Right ventricle myocardium inferior (tissue), 1 donor: ENCODE measurements around the gene MED23. TPM values are rescaled to one million over a fixed set of nuclear protein-coding genes. Genes with fewer than 3 reads are reported as not detected.
"Not testable (repeated sequence)": the region's sequence is repeated elsewhere in the genome, so short reads cannot be mapped to it uniquely, and the experiment has no call there.

Experiments used
- ATAC-seq: fragments of 200-7000 bp; cut with Tn5 transposase; one replicate; pipeline ENCODE4 v1.9.1; 2020; ENCODE audit warnings: mild to moderate bottlenecking, moderate library complexity
- DNase-seq: peaks from one replicate; pipeline ENCODE4 v3.0.0; 2021; ENCODE audit errors: missing footprints
- intact Hi-C: fragments of 100-400 bp; cut with DNase I; formaldehyde crosslinking; loops from one replicate; pipeline ENCODE4 v1.11.0; 2022
- total RNA-seq: library from RNA; stranded (reverse); fragmentation: NEBNext Ultra II Directional; extraction: Animal tissue kit (Norgen Biotek cat#: 25700); gene quantifications from one replicate; pipeline ENCODE4 v1.2.1, GENCODE V29; 2021
- donor health status: DM: no; HTN: yes; CAD: no; lungs with severe emphysema.

The MED23 gene
- total RNA-seq, 1 donor from 2014 or later: 10.1 TPM

DNA sequence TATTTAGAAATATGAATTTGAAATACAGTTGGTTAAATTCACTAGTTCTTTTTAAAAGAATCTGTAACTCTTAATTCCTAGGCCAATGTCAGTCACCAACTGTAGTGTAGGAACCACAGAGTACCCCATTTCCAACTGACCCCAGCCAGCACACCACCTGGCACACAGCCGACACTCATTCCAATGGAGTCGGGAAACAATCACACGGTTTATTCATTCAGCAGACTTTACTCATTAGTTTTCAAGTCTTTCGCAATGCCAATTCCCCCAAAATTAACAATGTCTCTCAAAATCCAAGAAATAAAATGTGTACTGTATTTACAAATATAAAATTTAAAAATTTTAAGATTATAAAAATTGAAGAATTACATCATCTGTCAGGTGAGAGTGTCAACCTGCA lies 41.5 kb downstream of the MED23 start:
- DNase-seq (no peak), ATAC-seq (no peak)
- intact Hi-C loops: no loop called here

DNA sequence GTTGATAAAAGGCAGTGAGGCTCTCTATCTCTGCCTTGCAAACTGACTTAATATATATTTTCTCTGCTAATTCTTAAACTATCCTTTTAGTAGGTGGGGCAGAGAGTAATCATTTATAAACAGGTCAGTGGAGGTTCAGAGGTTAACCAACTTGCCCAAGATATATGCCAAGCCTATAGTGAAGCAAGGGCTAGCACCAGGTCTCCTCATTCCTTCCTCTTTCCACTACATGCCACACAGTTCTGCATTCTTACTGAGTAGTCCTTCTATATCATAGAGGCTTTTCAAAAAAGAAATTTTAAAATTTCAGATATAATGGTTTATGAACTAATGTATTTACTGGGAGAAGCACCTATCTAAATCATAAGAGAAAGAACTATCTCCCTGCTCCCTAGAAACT lies 46.5 kb downstream of the MED23 start:
- no peak for DNase-seq
- ATAC-seq: no peak
- intact Hi-C loops: no loop called here

- DNase-seq (no peak), ATAC-seq (no peak)
- intact Hi-C loops: no loop called here
These were observed 52.1 kb downstream of the MED23 start for GRCh38 chr6:131575834-131576478.

GRCh38 chr6:131574686-131575085 lies 53.4 kb downstream of the MED23 start:
- DNase-seq (no peak), ATAC-seq (no peak)
- intact Hi-C loops: no loop called here

- intact Hi-C loops: no loop called here
- DNase-seq (no peak), ATAC-seq (no peak)
These were observed 53.9 kb downstream of the MED23 start for GRCh38 chr6:131574133-131574532.

- no peak for ATAC-seq
- no peak for DNase-seq
- intact Hi-C loops: no loop called here
These were observed 55.2 kb downstream of the MED23 start, which contains the start of gene ARG1 for GRCh38 chr6:131572686-131573415. ARG1 (plus strand) TSS chr6:131573226; CDS start chr6:131573283, 57 bp downstream.

DNA sequence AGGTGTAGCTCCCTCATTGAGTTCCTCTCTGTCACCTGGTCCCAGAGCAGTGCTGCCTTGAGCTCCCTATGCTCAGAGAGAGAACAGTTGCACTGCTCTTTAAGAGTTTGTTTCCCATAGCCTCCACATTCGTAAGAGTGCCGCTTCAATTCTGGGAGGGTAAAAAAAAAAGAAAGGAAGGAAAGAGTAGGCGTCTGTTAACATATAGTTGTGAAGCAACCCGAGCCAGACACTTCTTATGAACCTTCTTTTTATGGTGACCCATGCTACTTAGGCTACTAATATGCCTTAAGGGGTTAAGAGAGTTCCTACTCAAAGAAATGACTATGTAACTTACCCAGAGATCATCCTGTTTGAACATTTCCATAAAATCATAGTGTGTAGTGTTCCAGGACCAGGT lies 59.3 kb downstream of the MED23 start:
- ATAC-seq: no peak
- DNase-seq: no peak
- intact Hi-C loops: no loop called here

DNA sequence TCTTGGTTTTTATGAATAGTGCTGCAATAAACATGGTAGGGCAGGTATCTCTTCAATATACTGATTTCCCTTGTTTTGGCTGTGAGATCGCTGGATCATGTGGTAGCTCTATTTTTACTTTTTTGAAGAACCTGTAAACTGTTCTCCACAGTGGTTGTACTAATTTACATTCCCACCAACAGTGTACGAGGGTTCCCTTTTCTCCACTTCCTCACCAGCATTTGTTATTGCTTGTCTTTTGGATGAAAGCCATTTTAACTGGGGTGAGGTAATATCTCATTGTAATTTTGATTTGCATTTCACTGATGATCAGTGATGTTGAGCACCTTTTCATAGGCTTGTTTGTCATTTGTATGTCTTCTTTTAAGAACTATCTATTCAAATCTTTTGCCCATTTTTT lies 63.0 kb downstream of the MED23 start:
- ATAC-seq (no peak), DNase-seq (no peak)
- intact Hi-C loops: no loop called here

- ATAC-seq (no peak), DNase-seq (no peak)
- intact Hi-C loops: no loop called here
These were observed 65.9 kb downstream of the MED23 start for GRCh38 chr6:131561925-131562707.

DNA sequence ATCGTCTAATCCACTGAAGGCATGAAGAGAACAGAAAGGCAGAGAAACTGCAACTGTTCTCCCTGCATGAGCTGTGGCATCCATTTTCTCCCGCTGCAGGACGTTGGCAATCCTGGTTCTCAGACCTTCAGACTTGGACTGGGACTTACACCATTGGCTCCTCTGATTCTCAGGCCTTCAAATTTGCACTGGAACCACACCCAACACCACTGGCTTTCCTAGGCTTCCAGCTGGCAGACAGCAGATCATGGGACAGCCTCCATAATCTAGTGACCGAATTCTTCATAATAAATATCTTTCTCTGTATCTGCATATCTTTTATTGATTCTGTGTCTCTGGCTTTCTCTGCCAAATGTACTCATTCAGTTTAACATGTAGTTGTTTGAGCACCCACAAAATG lies 69.1 kb downstream of the MED23 start:
- DNase-seq (no peak), ATAC-seq (no peak)
- intact Hi-C loops: no loop called here

- intact Hi-C loops: no loop called here
- no peak for ATAC-seq
- no peak for DNase-seq
These were observed 72.0 kb downstream of the MED23 start for GRCh38 chr6:131555992-131556391.

- ATAC-seq: no peak
- DNase-seq: no peak
- intact Hi-C loops: no loop called here
These were observed 75.5 kb downstream of the MED23 start for GRCh38 chr6:131552572-131552971.

DNA sequence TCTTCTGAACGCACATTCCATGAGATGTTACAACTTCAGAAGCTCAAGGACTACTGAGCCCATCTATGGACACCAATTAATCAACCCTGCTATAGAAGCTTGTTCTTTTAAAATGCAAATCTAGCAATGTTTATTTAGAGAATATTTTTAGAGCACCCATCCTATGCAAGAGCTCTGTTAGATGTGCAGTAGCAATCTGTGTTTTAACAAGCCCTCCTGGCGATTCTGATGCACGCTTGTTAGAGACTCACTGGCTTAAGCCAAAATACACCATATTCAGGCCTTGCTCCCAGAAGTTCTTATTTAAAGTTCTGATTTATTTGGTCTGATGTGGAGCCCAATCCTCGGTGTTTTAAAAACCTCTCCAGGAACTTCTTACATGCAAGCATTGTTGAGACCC lies 76.1 kb downstream of the MED23 start:
- intact Hi-C loops: no loop called here
- DNase-seq: no peak
- no peak for ATAC-seq

DNA sequence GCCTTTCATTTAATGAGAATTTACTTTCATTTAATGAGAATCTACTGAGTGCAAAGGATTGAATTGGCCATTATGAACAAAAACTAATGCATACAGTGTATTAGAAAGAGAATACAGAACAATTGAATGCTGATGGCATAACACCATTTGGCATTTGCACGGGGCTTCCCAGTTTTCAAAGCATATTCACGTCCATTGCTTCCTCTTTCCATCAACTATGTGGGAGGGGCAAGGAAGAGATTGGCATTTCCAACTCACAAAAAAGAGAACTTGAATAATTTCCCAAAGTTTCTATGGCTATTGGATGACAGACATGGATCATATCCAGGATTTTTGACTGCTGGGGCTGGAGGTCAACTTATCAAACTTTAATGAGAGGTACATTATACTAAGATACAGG lies 78.2 kb downstream of the MED23 start:
- DNase-seq (no peak), ATAC-seq (no peak)
- intact Hi-C loops: no loop called here

DNA sequence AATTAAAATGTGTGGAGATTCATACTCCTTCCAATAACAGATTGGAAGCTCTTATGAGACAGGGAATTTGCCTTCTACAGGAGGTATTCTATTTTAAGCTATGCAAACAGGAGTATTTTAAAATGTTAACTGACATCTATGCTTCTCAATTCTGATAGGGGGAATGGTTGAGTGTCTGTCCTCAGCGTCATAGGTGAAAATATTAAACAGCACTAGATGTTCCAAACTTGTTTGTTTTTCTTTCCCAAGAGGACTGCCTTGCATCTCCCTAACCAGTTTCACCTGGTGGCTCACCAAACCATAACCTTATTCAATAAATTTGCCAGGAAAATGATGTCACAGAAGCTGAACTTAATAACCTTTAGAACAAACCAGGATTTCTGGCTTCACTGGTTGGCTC lies 79.6 kb downstream of the MED23 start:
- intact Hi-C loops: no loop called here
- no peak for DNase-seq
- no peak for ATAC-seq

GRCh38 chr6:131547488-131547887 lies 80.6 kb downstream of the MED23 start:
- DNase-seq: no peak
- intact Hi-C loops: no loop called here
- ATAC-seq: no peak

GRCh38 chr6:131545317-131545716 lies 82.7 kb downstream of the MED23 start:
- DNase-seq (no peak), ATAC-seq (no peak)
- intact Hi-C loops: no loop called here

- ATAC-seq, intact Hi-C loops, DNase-seq: not testable (repeated sequence)
These were observed 89.4 kb downstream of the MED23 start for GRCh38 chr6:131538615-131539014.

DNA sequence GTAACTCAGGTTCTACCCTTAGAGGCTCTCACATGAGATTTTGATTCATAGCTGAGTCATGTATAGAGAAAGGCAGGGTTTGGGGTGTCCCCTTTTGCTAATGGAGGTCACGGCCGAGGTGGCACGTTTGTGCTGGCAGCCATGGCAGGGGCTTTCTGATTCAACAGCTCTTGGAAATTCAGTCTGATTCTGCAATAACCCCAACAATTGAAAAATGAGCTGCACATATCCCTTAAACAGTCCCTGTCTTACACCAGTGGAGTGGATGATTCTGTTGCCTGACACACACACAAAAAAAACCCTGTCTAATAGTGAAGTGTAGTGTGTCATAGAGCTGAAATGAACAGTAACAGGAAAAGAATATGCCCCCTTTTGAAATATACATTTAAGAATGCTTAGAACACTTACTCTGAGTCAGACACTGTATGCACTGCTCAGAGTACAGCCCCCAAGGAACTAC lies 95.4 kb downstream of the MED23 start:
- ATAC-seq (no peak), DNase-seq (no peak)
- intact Hi-C loops: loop anchor here (2.0 kb wide), 1 partner anchor 648 kb away; no protein-coding TSS in a partner anchor

- not testable (repeated sequence) for DNase-seq, ATAC-seq
- intact Hi-C loops: loop anchor here (2.0 kb wide), 1 partner anchor 647 kb away; no protein-coding TSS in a partner anchor
These were observed 96.4 kb downstream of the MED23 start for GRCh38 chr6:131531681-131532080.
